ENCODE data around the gene LMO1.

LMO1 gene

DNA sequence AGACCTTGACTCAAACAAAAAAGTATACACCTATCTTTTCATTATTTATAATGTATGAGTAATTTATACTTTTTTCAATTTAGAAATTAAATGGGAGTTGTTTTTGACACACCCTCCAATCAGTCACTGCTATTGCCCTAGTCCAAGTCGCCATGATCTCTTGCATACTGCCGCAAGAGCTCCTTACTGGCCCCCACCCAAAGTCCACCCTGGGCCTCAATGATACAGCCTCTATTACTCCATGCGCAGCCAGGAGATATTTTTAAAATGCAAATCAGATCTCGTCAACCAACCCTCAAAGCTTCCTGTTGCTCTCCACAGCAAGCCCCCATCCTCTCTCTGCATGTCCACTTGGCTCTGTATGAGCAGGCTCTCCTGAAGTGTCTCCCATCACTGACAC, 12.8 kb upstream of the LMO1 start:
- Histone ChIP-seq H2AFZ (ENCODE audit: low read length) (no peak overlapping the region), H3K4me3 (ENCODE audit: low read length, poor library complexity, severe bottlenecking) (no peak overlapping the region), H3F3A (ENCODE audit: low read depth) (no peaks in the 10 kb centered on the region), H3K9me3 (ENCODE audit: insufficient read depth, low read depth, low read length) (no peaks in the 10 kb centered on the region), H4K20me1 (ENCODE audit: insufficient read depth, low read length, poor library complexity, severe bottlenecking) (no peaks in the 10 kb centered on the region), H3K36me3 (ENCODE audit: insufficient read depth, low read length) (no peaks in the 10 kb centered on the region), H3K4me1 (ENCODE audit: insufficient read depth, low read length, poor library complexity, severe bottlenecking) (no peaks in the 10 kb centered on the region), H3K79me2 (ENCODE audit: insufficient read depth, low read length) (no peaks in the 10 kb centered on the region), H3K9ac (ENCODE audit: low read depth, low read length, poor library complexity, severe bottlenecking) (no peak overlapping the region), H3K9me2 (replicated peaks; ENCODE audit: low read depth, low read length) (no peaks in the 10 kb centered on the region), H3K27me3 (ENCODE audit: insufficient read depth, low read length, poor library complexity, severe bottlenecking) (no peaks in the 10 kb centered on the region), H3K4me2 (ENCODE audit: low read depth, low read length, poor library complexity, severe bottlenecking) (no peak overlapping the region)
- TF ChIP-seq, protein P1, sequence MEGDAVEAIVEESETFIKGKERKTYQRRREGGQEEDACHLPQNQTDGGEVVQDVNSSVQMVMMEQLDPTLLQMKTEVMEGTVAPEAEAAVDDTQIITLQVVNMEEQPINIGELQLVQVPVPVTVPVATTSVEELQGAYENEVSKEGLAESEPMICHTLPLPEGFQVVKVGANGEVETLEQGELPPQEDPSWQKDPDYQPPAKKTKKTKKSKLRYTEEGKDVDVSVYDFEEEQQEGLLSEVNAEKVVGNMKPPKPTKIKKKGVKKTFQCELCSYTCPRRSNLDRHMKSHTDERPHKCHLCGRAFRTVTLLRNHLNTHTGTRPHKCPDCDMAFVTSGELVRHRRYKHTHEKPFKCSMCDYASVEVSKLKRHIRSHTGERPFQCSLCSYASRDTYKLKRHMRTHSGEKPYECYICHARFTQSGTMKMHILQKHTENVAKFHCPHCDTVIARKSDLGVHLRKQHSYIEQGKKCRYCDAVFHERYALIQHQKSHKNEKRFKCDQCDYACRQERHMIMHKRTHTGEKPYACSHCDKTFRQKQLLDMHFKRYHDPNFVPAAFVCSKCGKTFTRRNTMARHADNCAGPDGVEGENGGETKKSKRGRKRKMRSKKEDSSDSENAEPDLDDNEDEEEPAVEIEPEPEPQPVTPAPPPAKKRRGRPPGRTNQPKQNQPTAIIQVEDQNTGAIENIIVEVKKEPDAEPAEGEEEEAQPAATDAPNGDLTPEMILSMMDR (conservative IDR thresholded peaks at IDR 0.05; ENCODE audit: low read length) = no peak

DNA sequence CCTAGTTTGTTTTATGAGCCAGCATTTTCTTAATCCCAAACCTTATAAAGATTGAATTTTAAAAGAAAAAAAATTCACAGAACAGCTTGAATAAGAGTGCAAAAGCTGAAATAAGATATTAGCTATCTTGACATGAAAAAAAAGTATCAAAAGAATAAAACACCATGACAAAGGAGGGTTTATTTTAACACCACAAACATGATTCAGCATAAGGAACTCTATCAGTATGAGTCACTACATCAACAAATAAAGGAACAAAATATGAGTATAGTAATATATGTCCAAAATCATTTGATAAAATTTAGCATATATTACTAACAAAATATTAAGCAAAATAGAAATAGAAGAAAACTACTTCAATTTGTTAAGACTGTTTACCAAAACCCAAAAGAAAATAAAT, 9.6 kb upstream of the LMO1 start:
- no peaks in the 10 kb centered on the region for H3K36me3 ChIP-seq (ENCODE audit: insufficient read depth, low read length)
- no peak for TF ChIP-seq EZH2phosphoT487 (IDR thresholded peaks at IDR 0.05; ENCODE audit: borderline replicate concordance)
- TF ChIP-seq, protein P1 (conservative IDR thresholded peaks at IDR 0.05; ENCODE audit: low read length) = no peak
- H3K27me3 ChIP-seq (ENCODE audit: insufficient read depth, low read length, poor library complexity, severe bottlenecking) = no peaks in the 10 kb centered on the region
- no peaks in the 10 kb centered on the region for H3K79me2 ChIP-seq (ENCODE audit: insufficient read depth, low read length)
- H3K9ac ChIP-seq (ENCODE audit: low read depth, low read length, poor library complexity, severe bottlenecking) = no peak overlapping the region
- no peaks in the 10 kb centered on the region for H3F3A ChIP-seq (ENCODE audit: low read depth)
- no peaks in the 10 kb centered on the region for H3K4me1 ChIP-seq (ENCODE audit: insufficient read depth, low read length, poor library complexity, severe bottlenecking)
- H2AFZ ChIP-seq (ENCODE audit: low read length) = no peak overlapping the region
- no peak overlapping the region for H3K4me3 ChIP-seq (ENCODE audit: low read length, poor library complexity, severe bottlenecking)
- no peaks in the 10 kb centered on the region for H3K9me2 ChIP-seq (replicated peaks; ENCODE audit: low read depth, low read length)
- H3K4me2 ChIP-seq (ENCODE audit: low read depth, low read length, poor library complexity, severe bottlenecking) = no peak overlapping the region
- H3K9me3 ChIP-seq (ENCODE audit: insufficient read depth, low read depth, low read length) = no peaks in the 10 kb centered on the region
- H4K20me1 ChIP-seq (ENCODE audit: insufficient read depth, low read length, poor library complexity, severe bottlenecking) = no peaks in the 10 kb centered on the region

DNA sequence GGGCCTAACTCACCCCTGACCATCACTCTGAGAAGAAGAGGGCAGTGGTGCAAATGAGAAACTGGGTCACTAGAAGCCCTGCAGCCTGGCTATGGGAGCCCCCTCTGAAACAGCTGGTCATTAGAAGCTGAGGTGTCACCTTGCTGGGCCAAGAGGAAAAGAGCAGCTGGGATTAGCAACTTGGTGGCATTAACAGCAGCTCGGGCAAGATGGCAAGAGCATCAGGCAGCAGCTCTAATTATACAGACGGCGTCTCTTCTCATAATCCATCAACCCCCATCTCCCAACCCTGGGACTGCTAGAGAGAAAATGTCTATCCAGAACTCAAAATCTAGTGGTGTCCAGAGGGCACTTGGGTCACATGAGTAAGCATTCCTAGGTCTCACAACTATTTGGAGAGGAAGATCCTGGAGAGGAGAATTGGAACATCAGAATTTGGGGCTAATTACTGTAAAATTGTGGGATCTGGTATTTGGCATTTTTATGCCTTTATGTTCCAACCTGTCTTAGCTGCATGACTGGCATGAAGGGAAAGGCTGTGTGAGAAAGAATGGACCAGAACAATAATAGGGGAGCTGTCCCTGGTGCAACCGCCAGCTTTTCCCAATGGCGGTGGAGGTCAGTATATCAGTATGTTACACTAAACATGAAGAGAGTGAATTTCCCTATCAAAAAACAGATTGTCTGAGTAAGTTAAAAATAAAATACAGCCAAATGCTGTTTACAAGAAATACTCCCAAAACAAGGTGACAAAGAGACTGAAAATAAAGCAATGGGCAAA, 7.6 kb upstream of the LMO1 start:
- H3K9me2 ChIP-seq (replicated peaks; ENCODE audit: low read depth, low read length) = no peaks in the 10 kb centered on the region
- no peak for TF ChIP-seq EZH2phosphoT487 (IDR thresholded peaks at IDR 0.05; ENCODE audit: borderline replicate concordance)
- TF ChIP-seq, protein P1 (conservative IDR thresholded peaks at IDR 0.05; ENCODE audit: low read length) = no peak
- no peak overlapping the region for H2AFZ ChIP-seq (ENCODE audit: low read length)
- no peak overlapping the region for H3K4me3 ChIP-seq (ENCODE audit: low read length, poor library complexity, severe bottlenecking)
- H3K9me3 ChIP-seq (ENCODE audit: insufficient read depth, low read depth, low read length) = no peaks in the 10 kb centered on the region
- H3K79me2 ChIP-seq (ENCODE audit: insufficient read depth, low read length) = no peaks in the 10 kb centered on the region
- no peaks in the 10 kb centered on the region for H3F3A ChIP-seq (ENCODE audit: low read depth)
- H4K20me1 ChIP-seq (ENCODE audit: insufficient read depth, low read length, poor library complexity, severe bottlenecking) = no peaks in the 10 kb centered on the region
- H3K4me1 ChIP-seq (ENCODE audit: insufficient read depth, low read length, poor library complexity, severe bottlenecking) = no peaks in the 10 kb centered on the region
- no peak overlapping the region for H3K9ac ChIP-seq (ENCODE audit: low read depth, low read length, poor library complexity, severe bottlenecking)
- H3K4me2 ChIP-seq (ENCODE audit: low read depth, low read length, poor library complexity, severe bottlenecking) = no peak overlapping the region
- no peaks in the 10 kb centered on the region for H3K36me3 ChIP-seq (ENCODE audit: insufficient read depth, low read length)
- H3K27me3 ChIP-seq (ENCODE audit: insufficient read depth, low read length, poor library complexity, severe bottlenecking) = no peaks in the 10 kb centered on the region

Measured in Loucy (cell line).